ENCODE data around the gene ACVR1B.

DNA sequence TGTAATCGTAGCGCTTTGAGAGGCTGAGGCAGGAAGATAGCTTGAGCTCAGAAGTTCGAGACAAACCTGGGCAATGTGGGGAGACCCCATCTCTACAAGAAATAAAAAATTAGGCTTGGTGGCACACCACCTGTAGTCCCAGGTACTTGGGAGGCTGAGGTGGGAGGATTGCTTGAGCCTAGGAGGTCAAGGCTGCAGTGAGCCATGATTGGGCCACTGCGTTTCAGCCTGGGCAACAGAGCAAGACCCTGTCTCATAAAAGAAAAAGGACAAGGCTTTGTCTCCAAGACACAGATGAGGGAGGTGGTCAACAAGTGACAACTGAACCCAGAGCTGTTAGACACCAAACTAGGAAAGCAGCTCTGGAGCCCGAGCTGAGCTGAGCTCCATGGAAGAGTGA lies 40.7 kb downstream of the ACVR1B start:
- TF ChIP-seq, protein P1, sequence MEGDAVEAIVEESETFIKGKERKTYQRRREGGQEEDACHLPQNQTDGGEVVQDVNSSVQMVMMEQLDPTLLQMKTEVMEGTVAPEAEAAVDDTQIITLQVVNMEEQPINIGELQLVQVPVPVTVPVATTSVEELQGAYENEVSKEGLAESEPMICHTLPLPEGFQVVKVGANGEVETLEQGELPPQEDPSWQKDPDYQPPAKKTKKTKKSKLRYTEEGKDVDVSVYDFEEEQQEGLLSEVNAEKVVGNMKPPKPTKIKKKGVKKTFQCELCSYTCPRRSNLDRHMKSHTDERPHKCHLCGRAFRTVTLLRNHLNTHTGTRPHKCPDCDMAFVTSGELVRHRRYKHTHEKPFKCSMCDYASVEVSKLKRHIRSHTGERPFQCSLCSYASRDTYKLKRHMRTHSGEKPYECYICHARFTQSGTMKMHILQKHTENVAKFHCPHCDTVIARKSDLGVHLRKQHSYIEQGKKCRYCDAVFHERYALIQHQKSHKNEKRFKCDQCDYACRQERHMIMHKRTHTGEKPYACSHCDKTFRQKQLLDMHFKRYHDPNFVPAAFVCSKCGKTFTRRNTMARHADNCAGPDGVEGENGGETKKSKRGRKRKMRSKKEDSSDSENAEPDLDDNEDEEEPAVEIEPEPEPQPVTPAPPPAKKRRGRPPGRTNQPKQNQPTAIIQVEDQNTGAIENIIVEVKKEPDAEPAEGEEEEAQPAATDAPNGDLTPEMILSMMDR (IDR thresholded peaks at IDR 0.05) = no peak
- TF ChIP-seq POLR2A (IDR thresholded peaks at IDR 0.05) = no peak

Data from Peyer's patch (tissue), 4 donors.